ENCODE data around the gene ASB3.

The ASB3 gene

GRCh38 chr2:53632714-53633113, 154.0 kb downstream of the ASB3 start:
- TF ChIP-seq CTCF (IDR thresholded peaks at IDR 0.05; ENCODE audit: borderline replicate concordance, extremely low read depth, low read length, poor library complexity, severe bottlenecking) (no peak), EZH2 (IDR thresholded peaks at IDR 0.05; ENCODE audit: borderline replicate concordance, low read depth, low read length, severe bottlenecking) (no peak)
- H3K27ac ChIP-seq (ENCODE audit: low read length) = no peak overlapping the region
- no peak overlapping the region for H3K4me2 ChIP-seq (ENCODE audit: insufficient read depth, low read length)

GRCh38 chr2:53632126-53632460, 154.7 kb downstream of the ASB3 start:
- Histone ChIP-seq H3K79me2 (ENCODE audit: insufficient read depth, low read length) (no peaks in the 10 kb centered on the region), H3K4me2 (ENCODE audit: insufficient read depth, low read length) (no peak overlapping the region), H2AFZ (ENCODE audit: low read depth, low read length) (no peak overlapping the region), H3K36me3 (ENCODE audit: insufficient read depth, low read length) (no peaks in the 10 kb centered on the region), H3K27ac (ENCODE audit: low read length) (no peak overlapping the region), H3K27me3 (ENCODE audit: insufficient read depth, low read length, poor library complexity) (no peaks in the 10 kb centered on the region), H3K4me1 (ENCODE audit: insufficient read depth, low read length) (no peaks in the 10 kb centered on the region), H3K4me3 (ENCODE audit: low read depth in 1 of 2, low read length in 2 of 2) (no peak overlapping the region), H3K9me3 (ENCODE audit: insufficient read depth, low read length, severe bottlenecking) (no peaks in the 10 kb centered on the region), H3K9ac (ENCODE audit: low read depth, low read length) (no peak overlapping the region), H4K20me1 (ENCODE audit: insufficient read depth, low read length) (no peaks in the 10 kb centered on the region)
- no peak for ATAC-seq (ENCODE audit: insufficient read depth, low read depth)
- DNase-seq = no peak
- TF ChIP-seq CTCF (IDR thresholded peaks at IDR 0.05; ENCODE audit: borderline replicate concordance, extremely low read depth, low read length, poor library complexity, severe bottlenecking) (no peak), EZH2 (IDR thresholded peaks at IDR 0.05; ENCODE audit: borderline replicate concordance, low read depth, low read length, severe bottlenecking) (no peak)

More at GRCh38 chr2:53632714-53633113, 154.0 kb downstream of the ASB3 start:
- H3K36me3 ChIP-seq (ENCODE audit: insufficient read depth, low read length) = no peaks in the 10 kb centered on the region
- no peak for DNase-seq
- ATAC-seq (ENCODE audit: insufficient read depth, low read depth) = no peak
- no peak overlapping the region for H3K4me3 ChIP-seq (ENCODE audit: low read depth in 1 of 2, low read length in 2 of 2)
- H3K9me3 ChIP-seq (ENCODE audit: insufficient read depth, low read length, severe bottlenecking) = no peaks in the 10 kb centered on the region
- no peaks in the 10 kb centered on the region for H3K27me3 ChIP-seq (ENCODE audit: insufficient read depth, low read length, poor library complexity)
- no peak overlapping the region for H2AFZ ChIP-seq (ENCODE audit: low read depth, low read length)
- no peaks in the 10 kb centered on the region for H3K4me1 ChIP-seq (ENCODE audit: insufficient read depth, low read length)
- H3K79me2 ChIP-seq (ENCODE audit: insufficient read depth, low read length) = no peaks in the 10 kb centered on the region
- no peaks in the 10 kb centered on the region for H4K20me1 ChIP-seq (ENCODE audit: insufficient read depth, low read length)
- no peak overlapping the region for H3K9ac ChIP-seq (ENCODE audit: low read depth, low read length)

- H3K27ac ChIP-seq (ENCODE audit: low read length) = no peak overlapping the region
- TF ChIP-seq EZH2 (IDR thresholded peaks at IDR 0.05; ENCODE audit: borderline replicate concordance, low read depth, low read length, severe bottlenecking) (no peak), CTCF (IDR thresholded peaks at IDR 0.05; ENCODE audit: borderline replicate concordance, extremely low read depth, low read length, poor library complexity, severe bottlenecking) (no peak)
- no peak for DNase-seq
- no peak for ATAC-seq (ENCODE audit: insufficient read depth, low read depth)
- no peaks in the 10 kb centered on the region for H4K20me1 ChIP-seq (ENCODE audit: insufficient read depth, low read length)
- H3K4me2 ChIP-seq (ENCODE audit: insufficient read depth, low read length) = no peak overlapping the region
- no peaks in the 10 kb centered on the region for H3K79me2 ChIP-seq (ENCODE audit: insufficient read depth, low read length)
- H2AFZ ChIP-seq (ENCODE audit: low read depth, low read length) = no peak overlapping the region
- H3K36me3 ChIP-seq (ENCODE audit: insufficient read depth, low read length) = no peaks in the 10 kb centered on the region
- H3K9me3 ChIP-seq (ENCODE audit: insufficient read depth, low read length, severe bottlenecking) = no peaks in the 10 kb centered on the region
- no peaks in the 10 kb centered on the region for H3K27me3 ChIP-seq (ENCODE audit: insufficient read depth, low read length, poor library complexity)
- no peaks in the 10 kb centered on the region for H3K4me1 ChIP-seq (ENCODE audit: insufficient read depth, low read length)
- no peak overlapping the region for H3K4me3 ChIP-seq (ENCODE audit: low read depth in 1 of 2, low read length in 2 of 2)
- no peak overlapping the region for H3K9ac ChIP-seq (ENCODE audit: low read depth, low read length)
These were observed 155.2 kb downstream of the ASB3 start for GRCh38 chr2:53631313-53632125.
